Adrenal gland (tissue), 5 donors: Measurements from ENCODE around the gene GXYLT1.

Experiments
- CTCF ChIP-seq, 6 experiments: fragments of 450-650 bp in 4 of 6; fragments of 200-600 bp in 2 of 6; sonication (generic) in 1 of 6; IDR thresholded peaks; 1 replicate in 5 of 6; 2 replicates in 1 of 6; pipeline versions ENCODE4 v1.5.1 to v1.8.0; 2016 to 2021; ENCODE audit warnings: antibody characterized with exemption in 6 of 6, mild to moderate bottlenecking in 2 of 6, moderate library complexity in 1 of 6
- POLR2A ChIP-seq, 2 donors: fragments of 450-650 bp; IDR thresholded peaks; one replicate each; pipeline ENCODE4 v1.6.1; 2017; ENCODE audit warnings: antibody characterized with exemption in 2 of 2, mild to moderate bottlenecking in 2 of 2, moderate library complexity in 1 of 2
- donor health status: DM: no; HTN: no; CAD: no.

GRCh38 chr12:42192686-42193085 is 48.0 kb upstream of the GXYLT1 start:
- no peak for TF ChIP-seq CTCF (IDR thresholded peaks at IDR 0.05)
- TF ChIP-seq POLR2A (IDR thresholded peaks at IDR 0.05), result no peak
